ENCODE data around the gene FLT3. TPM values are rescaled to one million over a fixed set of nuclear protein-coding genes. Genes with fewer than 3 reads are reported as not detected.

The FLT3 gene
- total and polyA plus RNA-seq, 8 donors = 2.3 to 4.0 (median 3.3) TPM

DNA sequence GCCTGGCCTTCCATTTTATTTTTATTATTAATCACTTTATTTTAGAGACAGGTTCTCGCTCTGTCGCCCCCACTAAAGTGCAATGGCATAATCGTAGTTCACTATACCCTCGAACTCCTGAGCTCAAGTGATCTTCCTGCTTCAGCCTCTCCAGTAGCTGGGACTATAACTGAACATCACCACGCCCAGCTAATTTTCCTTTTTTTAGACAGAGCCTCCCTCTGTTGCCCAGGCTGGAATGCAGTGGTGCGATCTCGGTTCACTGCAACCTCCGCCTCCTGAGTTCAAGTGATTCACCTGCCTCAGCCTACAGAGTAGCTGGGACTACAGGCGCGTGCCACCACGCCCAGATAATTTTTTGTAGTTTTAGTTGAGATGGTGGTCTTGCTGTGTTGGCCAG, 31.3 kb upstream of the FLT3 start:
- Histone ChIP-seq H3K36me3 (no peaks in the 10 kb centered on the region), H3K27me3 (no peaks in the 10 kb centered on the region), H3K9me3 (no peaks in the 10 kb centered on the region), H3K4me3 (no peak overlapping the region), H3K27ac (no peak overlapping the region), H3K4me1 (no peaks in the 10 kb centered on the region)
- intact Hi-C loops (cut with DNase I) = no loop called here
- DNase-seq (no peak), ATAC-seq (no peak), FAIRE-seq (no peak)
- TF ChIP-seq, protein P1, sequence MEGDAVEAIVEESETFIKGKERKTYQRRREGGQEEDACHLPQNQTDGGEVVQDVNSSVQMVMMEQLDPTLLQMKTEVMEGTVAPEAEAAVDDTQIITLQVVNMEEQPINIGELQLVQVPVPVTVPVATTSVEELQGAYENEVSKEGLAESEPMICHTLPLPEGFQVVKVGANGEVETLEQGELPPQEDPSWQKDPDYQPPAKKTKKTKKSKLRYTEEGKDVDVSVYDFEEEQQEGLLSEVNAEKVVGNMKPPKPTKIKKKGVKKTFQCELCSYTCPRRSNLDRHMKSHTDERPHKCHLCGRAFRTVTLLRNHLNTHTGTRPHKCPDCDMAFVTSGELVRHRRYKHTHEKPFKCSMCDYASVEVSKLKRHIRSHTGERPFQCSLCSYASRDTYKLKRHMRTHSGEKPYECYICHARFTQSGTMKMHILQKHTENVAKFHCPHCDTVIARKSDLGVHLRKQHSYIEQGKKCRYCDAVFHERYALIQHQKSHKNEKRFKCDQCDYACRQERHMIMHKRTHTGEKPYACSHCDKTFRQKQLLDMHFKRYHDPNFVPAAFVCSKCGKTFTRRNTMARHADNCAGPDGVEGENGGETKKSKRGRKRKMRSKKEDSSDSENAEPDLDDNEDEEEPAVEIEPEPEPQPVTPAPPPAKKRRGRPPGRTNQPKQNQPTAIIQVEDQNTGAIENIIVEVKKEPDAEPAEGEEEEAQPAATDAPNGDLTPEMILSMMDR (IDR thresholded peaks at IDR 0.05) = no peak
- WGBS, 2 donors = 90 to 94% methylated on average over 11 of the region's 11 CpGs

DNA sequence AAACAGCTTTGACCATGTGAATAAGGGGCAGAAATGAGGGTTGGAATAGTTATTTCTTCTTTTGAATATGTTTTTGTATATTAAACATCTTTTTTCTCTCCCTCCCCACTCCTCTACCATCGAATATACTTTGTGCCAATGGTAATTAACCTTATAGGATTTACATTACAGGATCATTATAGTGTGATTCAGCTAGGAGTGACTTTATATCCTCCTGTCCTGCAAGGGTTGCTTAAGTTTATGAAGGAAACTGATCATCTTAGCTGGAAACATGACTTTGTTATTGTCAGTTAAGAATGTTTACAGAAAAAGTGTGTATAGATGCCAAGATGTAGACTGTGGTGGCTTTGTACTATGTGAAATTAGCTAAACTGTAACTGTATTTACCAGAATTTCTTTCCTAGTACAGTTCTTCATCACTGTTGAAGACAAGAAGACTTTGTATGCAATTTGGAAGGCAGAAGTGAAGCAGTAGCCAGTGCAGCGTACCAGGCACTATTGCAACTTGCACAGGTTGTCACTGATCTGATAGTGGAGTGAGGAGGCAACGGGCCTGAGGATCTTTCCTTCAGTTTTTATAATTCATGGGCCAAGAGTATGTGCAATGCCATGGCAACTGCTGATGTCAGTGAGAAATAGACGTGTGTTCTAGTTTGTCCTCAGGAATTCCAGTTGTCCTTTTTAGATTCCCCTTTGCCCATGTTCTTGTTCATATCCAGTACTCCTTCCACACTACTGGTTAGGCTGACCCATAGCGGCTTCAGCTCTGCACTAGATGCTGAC, 29.7 kb upstream of the FLT3 start:
- ATAC-seq (peak in 1 of 4 donors; percentile 22), FAIRE-seq (no peak), DNase-seq (no peak)
- WGBS, 2 donors = 44 to 49% methylated on average over 5 of the region's 5 CpGs
- Histone ChIP-seq H3K9me3 (no peaks in the 10 kb centered on the region), H3K36me3 (no peaks in the 10 kb centered on the region), H3K4me1 (no peaks in the 10 kb centered on the region), H3K4me3 (no peak overlapping the region), H3K27ac (no peak overlapping the region), H3K27me3 (no peaks in the 10 kb centered on the region)
- intact Hi-C loops (cut with DNase I) = no loop called here
- TF ChIP-seq, protein P1 (IDR thresholded peaks at IDR 0.05) = no peak

DNA sequence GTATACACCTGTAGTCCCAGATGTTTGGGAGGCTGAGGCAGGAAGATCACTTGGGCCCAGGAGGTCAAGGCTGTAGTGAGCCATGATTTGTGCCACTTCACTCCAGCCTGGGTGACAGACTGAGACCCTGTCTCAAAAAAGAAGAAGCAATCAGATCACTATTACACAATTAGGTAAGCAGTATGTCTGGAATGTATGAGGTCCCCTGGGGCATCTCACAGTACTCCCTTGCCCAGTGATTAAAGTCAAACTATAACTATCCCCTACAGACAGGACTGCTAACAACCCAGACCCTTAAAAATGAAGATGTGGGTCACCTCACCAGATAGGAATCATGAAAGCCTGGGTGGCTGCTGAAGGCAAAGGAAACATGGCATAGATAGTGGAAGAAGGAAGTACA, 28.6 kb upstream of the FLT3 start:
- no peak for DNase-seq
- ATAC-seq = no peak
- no peak for FAIRE-seq
- Histone ChIP-seq H3K27me3 (no peaks in the 10 kb centered on the region), H3K4me1 (no peaks in the 10 kb centered on the region), H3K4me3 (no peak overlapping the region), H3K36me3 (no peaks in the 10 kb centered on the region), H3K27ac (no peak overlapping the region), H3K9me3 (no peaks in the 10 kb centered on the region)
- intact Hi-C loops (cut with DNase I) = no loop called here
- TF ChIP-seq, protein P1 (IDR thresholded peaks at IDR 0.05) = no peak

DNA sequence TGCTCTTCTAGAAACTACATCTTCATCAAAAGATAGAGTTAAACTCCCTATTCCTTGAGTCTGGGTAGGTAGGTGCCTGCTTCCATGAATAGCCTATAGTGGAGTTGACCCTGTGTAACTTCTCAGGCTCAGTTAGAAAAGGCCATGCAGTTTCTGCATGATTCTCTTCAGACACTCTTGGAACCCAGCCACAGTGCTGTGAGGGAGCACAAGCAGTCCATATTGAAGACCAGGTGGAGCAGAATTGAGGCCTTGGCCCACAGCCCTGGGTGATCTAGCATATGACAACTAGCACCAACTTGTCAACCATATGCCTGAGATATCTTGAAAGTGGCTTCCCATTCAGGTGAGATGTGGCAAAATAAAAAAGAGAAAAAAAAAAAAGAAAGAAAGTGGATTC, 27.7 kb upstream of the FLT3 start:
- intact Hi-C loops (cut with DNase I) = no loop called here
- Histone ChIP-seq H3K27me3 (no peaks in the 10 kb centered on the region), H3K4me1 (no peaks in the 10 kb centered on the region), H3K4me3 (no peak overlapping the region), H3K9me3 (no peaks in the 10 kb centered on the region), H3K36me3 (no peaks in the 10 kb centered on the region), H3K27ac (no peak overlapping the region)
- TF ChIP-seq, protein P1 (IDR thresholded peaks at IDR 0.05) = no peak
- DNase-seq (no peak), FAIRE-seq (no peak), ATAC-seq (no peak)

DNA sequence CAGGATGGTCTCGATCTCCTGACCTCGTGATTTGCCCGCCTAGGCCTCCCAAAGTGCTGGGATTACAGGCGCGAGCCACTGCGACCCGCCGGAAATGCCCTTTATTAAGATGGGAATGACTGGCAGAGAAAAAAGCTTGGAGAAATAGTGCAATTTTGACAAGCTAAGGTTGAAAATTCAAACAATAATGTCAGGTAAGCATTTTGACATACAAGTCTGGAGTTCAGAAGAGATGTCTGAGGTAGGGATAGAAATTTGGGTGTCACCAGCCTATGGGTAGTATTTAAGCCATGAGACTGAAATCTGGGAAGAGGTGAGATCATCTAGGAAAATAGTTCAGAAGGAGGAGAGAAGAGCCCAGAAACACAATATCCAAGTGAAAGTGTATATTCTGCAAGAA, 20.8 kb upstream of the FLT3 start:
- no peaks in the 10 kb centered on the region for H3K9me3 ChIP-seq
- TF ChIP-seq, protein P1 (IDR thresholded peaks at IDR 0.05) = no peak
- H3K4me1 ChIP-seq = no peaks in the 10 kb centered on the region
- no peak overlapping the region for H3K27ac ChIP-seq
- H3K36me3 ChIP-seq = no peaks in the 10 kb centered on the region
- WGBS, 2 donors = 91 to 92% methylated on average over 8 of the region's 8 CpGs
- ATAC-seq = no peak
- H3K4me3 ChIP-seq = no peak overlapping the region
- no peaks in the 10 kb centered on the region for H3K27me3 ChIP-seq
- intact Hi-C loops (cut with DNase I) = no loop called here
- DNase-seq = no peak
- FAIRE-seq = no peak

Data from pancreas (tissue), 10 donors.